ENCODE results near the gene SHB. TPM values are rescaled to one million over a fixed set of nuclear protein-coding genes. Genes with fewer than 3 reads are reported as not detected.

Gene SHB
- total and polyA plus RNA-seq, 8 donors, result 16.1 to 26.8 (median 21.9) TPM

- H3K27me3 ChIP-seq, result no peaks in the 10 kb centered on the region
- peak overlapping the region; percentile 66 to 85 for H3K27ac ChIP-seq
- no peak for TF ChIP-seq CTCF (IDR thresholded peaks at IDR 0.05)
- H3K36me3 ChIP-seq, result peaks cover 0 to 6% of the 10 kb centered on the region in 2 donors
- H3K9me3 ChIP-seq, result no peaks in the 10 kb centered on the region
- H3K4me3 ChIP-seq, result no peak overlapping the region
- ATAC-seq (no peak), DNase-seq (peak in 1 of 4 donors; percentile 55)
- H3K4me1 ChIP-seq, result peaks cover 5 to 21% of the 10 kb centered on the region in 2 donors
- intact Hi-C loops (cut with DNase I), result loop anchor here in 1 of 2 donors (5.0 to 10.0 kb wide), 3 partner anchors 167 to 447 kb away; no protein-coding TSS in a partner anchor
Measured at GRCh38 chr9:37917801-37918664, 151.0 kb downstream of the SHB start.

GRCh38 chr9:37917313-37917731, 151.7 kb downstream of the SHB start:
- peak in 1 of 4 donors; percentile 45 for DNase-seq
- Histone ChIP-seq H3K27me3 (no peaks in the 10 kb centered on the region), H3K27ac (peak overlapping the region; percentile 66 to 85), H3K9me3 (no peaks in the 10 kb centered on the region), H3K36me3 (peaks cover 0 to 6% of the 10 kb centered on the region in 2 donors), H3K4me3 (no peak overlapping the region), H3K4me1 (peaks cover 5 to 21% of the 10 kb centered on the region in 2 donors)
- no peak for ATAC-seq
- no peak for TF ChIP-seq CTCF (IDR thresholded peaks at IDR 0.05)
- intact Hi-C loops (cut with DNase I), result loop anchor here in 1 of 2 donors (5.0 to 10.0 kb wide), 3 partner anchors 167 to 447 kb away; no protein-coding TSS in a partner anchor

- Histone ChIP-seq H3K4me1 (peaks cover 5 to 26% of the 10 kb centered on the region in 2 donors), H3K36me3 (peaks cover 0 to 6% of the 10 kb centered on the region in 2 donors), H3K9me3 (no peaks in the 10 kb centered on the region), H3K27me3 (no peaks in the 10 kb centered on the region), H3K4me3 (no peak overlapping the region), H3K27ac (peak overlapping the region; percentile 66 to 85)
- no peak for TF ChIP-seq CTCF (IDR thresholded peaks at IDR 0.05)
- ATAC-seq, result peak; percentile 4
- intact Hi-C loops (cut with DNase I), result loop anchor here in 1 of 2 donors (5.0 to 10.0 kb wide), 3 partner anchors 168 to 448 kb away; no protein-coding TSS in a partner anchor
- peak in 3 of 4 donors; percentile 55 to 86 (median 81) for DNase-seq
Measured at GRCh38 chr9:37916471-37917312, 152.3 kb downstream of the SHB start.

GRCh38 chr9:37915911-37916470, 153.0 kb downstream of the SHB start:
- H3K4me1 ChIP-seq, result peaks cover 5 to 31% of the 10 kb centered on the region in 2 donors

More at GRCh38 chr9:37915911-37916470, 153.0 kb downstream of the SHB start:
- H3K27ac ChIP-seq, result peak overlapping the region; percentile 66 to 85
- ATAC-seq, result no peak
- H3K27me3 ChIP-seq, result no peaks in the 10 kb centered on the region
- no peak for DNase-seq
- intact Hi-C loops (cut with DNase I), result loop anchor here in 1 of 2 donors (5.0 to 10.0 kb wide), 3 partner anchors 169 to 449 kb away; no protein-coding TSS in a partner anchor
- no peak for TF ChIP-seq CTCF (IDR thresholded peaks at IDR 0.05)
- peaks cover 0 to 6% of the 10 kb centered on the region in 2 donors for H3K36me3 ChIP-seq
- no peaks in the 10 kb centered on the region for H3K9me3 ChIP-seq
- no peak overlapping the region for H3K4me3 ChIP-seq

All from left lung (tissue), 10 donors.